IMR-90 (cell line): Measurements from ENCODE around the gene CD2AP. TPM values are rescaled to one million over a fixed set of nuclear protein-coding genes. Genes with fewer than 3 reads are reported as not detected.

Experiments used
- ATAC-seq: fragments of 200-7000 bp; cut with Tn5 transposase; 2 replicates; pipeline ENCODE4 v1.9.1; 2020; ENCODE audit warnings: low read depth, mild to moderate bottlenecking, moderate library complexity
- BruUV-seq: library from RNA; stranded (reverse); fragments of 400-500 nt; replicated peaks from 2 replicates; lab custom pipeline; 2021; lab: Mats Ljungman, UMichigan
- CTCF ChIA-PET: fragments of 300-600 bp; formaldehyde crosslinking; extraction: SDS; loops from one replicate; lab custom pipeline; 2021; ENCODE audit warnings: antibody characterized with exemption; lab: Yijun Ruan, JAX
- POLR2A ChIA-PET: fragments of 300-600 bp; sonication (Branson Sonifier 250); formaldehyde crosslinking; loops from one replicate; lab custom pipeline; 2022; ENCODE audit warnings: antibody characterized with exemption; ENCODE audit not compliant: unreplicated experiment; lab: Charles Lee
- DNase-seq: peaks from one replicate; pipeline ENCODE4 v3.0.0; 2013
- H2AFZ ChIP-seq: replicated peaks from 2 replicates; pipeline ENCODE3; 2013; ENCODE audit warnings: low read length, mild to moderate bottlenecking; ENCODE audit not compliant: poor library complexity
- H2AK5ac ChIP-seq: 2 replicates; pipeline ENCODE4 v1.6.1; 2013; ENCODE audit warnings: low read depth, low read length, inconsistent platforms
- H2AK9ac ChIP-seq: replicated peaks from 2 replicates; pipeline ENCODE3; 2013; ENCODE audit warnings: mild to moderate bottlenecking, low read depth, low read length, moderate library complexity; ENCODE audit not compliant: poor library complexity
- H2BK120ac ChIP-seq: 2 replicates; pipeline ENCODE4 v1.6.1; 2013; ENCODE audit warnings: low read depth, low read length, inconsistent platforms
- H2BK15ac ChIP-seq: 3 replicates; pipeline ENCODE4 v1.6.1; 2013; ENCODE audit warnings: low read depth, low read length, inconsistent platforms
- H2BK20ac ChIP-seq: 2 replicates; pipeline ENCODE4 v1.6.1; 2013; ENCODE audit warnings: low read depth, mild to moderate bottlenecking, inconsistent platforms, low read length, moderate library complexity
- H2BK5ac ChIP-seq: 2 replicates; pipeline ENCODE4 v1.6.1; 2013; ENCODE audit warnings: mild to moderate bottlenecking, low read depth, low read length, inconsistent platforms; ENCODE audit not compliant: poor library complexity, severe bottlenecking
- H3K14ac ChIP-seq: replicated peaks from 2 replicates; pipeline ENCODE4 v1.6.1; 2013; ENCODE audit warnings: low read depth, low read length, inconsistent platforms
- H3K18ac ChIP-seq: 2 replicates; pipeline ENCODE4 v1.6.1; 2013; ENCODE audit warnings: low read depth, low read length, control low read depth
- H3K23ac ChIP-seq: 2 replicates; pipeline ENCODE4 v1.6.1; 2013; ENCODE audit warnings: low read depth, low read length, inconsistent platforms
- H3K27ac ChIP-seq: 2 replicates; pipeline ENCODE4 v1.5.1; 2013; ENCODE audit warnings: mild to moderate bottlenecking, control low read depth, low read length; ENCODE audit not compliant: insufficient read depth
- H3K27me3 ChIP-seq: 2 replicates; pipeline ENCODE4 v1.6.1; 2013; ENCODE audit warnings: low read length; ENCODE audit not compliant: control insufficient read depth, insufficient read depth
- H3K36me3 ChIP-seq: 2 replicates; pipeline ENCODE4 v1.6.1; 2013; ENCODE audit warnings: low read length, mixed read lengths; ENCODE audit not compliant: control insufficient read depth, insufficient read depth
- H3K4ac ChIP-seq: 2 replicates; pipeline ENCODE4 v1.6.1; 2013; ENCODE audit warnings: low read depth, low read length, inconsistent platforms
- H3K4me1 ChIP-seq: 2 replicates; pipeline ENCODE4 v1.6.1; 2013; ENCODE audit warnings: low read length, mixed read lengths; ENCODE audit not compliant: control insufficient read depth, insufficient read depth
- H3K4me2 ChIP-seq: 2 replicates; pipeline ENCODE4 v1.6.1; 2013; ENCODE audit warnings: low read depth, mild to moderate bottlenecking, control low read depth, low read length, moderate library complexity
- H3K4me3 ChIP-seq: 2 replicates; pipeline ENCODE4 v1.5.1; 2013; ENCODE audit warnings: low read depth, mild to moderate bottlenecking, control low read depth, low read length, moderate library complexity; ENCODE audit not compliant: insufficient read depth
- H3K56ac ChIP-seq: 2 replicates; pipeline ENCODE4 v1.6.1; 2013; ENCODE audit warnings: low read length, inconsistent platforms; ENCODE audit not compliant: insufficient read depth; ENCODE audit errors: extremely low read depth
- H3K79me1 ChIP-seq, 2 experiments: 2 replicates each; pipeline ENCODE4 v1.6.1; 2013; ENCODE audit warnings: low read length in 2 of 2, inconsistent platforms in 1 of 2, low read depth in 1 of 2
- H3K9ac ChIP-seq: 2 replicates; pipeline ENCODE4 v1.6.1; 2013; ENCODE audit warnings: low read depth, low read length, control low read depth
- H3K9me1 ChIP-seq: 2 replicates; pipeline ENCODE4 v1.6.1; 2013; ENCODE audit warnings: low read length, inconsistent platforms; ENCODE audit not compliant: insufficient read depth
- H3K9me3 ChIP-seq: 2 replicates; pipeline ENCODE4 v1.6.1; 2013; ENCODE audit warnings: low read length; ENCODE audit not compliant: control insufficient read depth, insufficient read depth
- H4K20me1 ChIP-seq: 2 replicates; pipeline ENCODE4 v1.6.1; 2013; ENCODE audit warnings: low read length, inconsistent platforms; ENCODE audit not compliant: insufficient read depth
- H4K5ac ChIP-seq: 2 replicates; pipeline ENCODE4 v1.6.1; 2013; ENCODE audit warnings: mild to moderate bottlenecking, low read depth, low read length, control low read depth
- H4K8ac ChIP-seq, 2 experiments: 2 replicates each; pipeline ENCODE4 v1.6.1; 2013; ENCODE audit warnings: low read depth in 2 of 2, low read length in 2 of 2, control low read depth in 1 of 2, inconsistent platforms in 1 of 2
- H4K91ac ChIP-seq: 2 replicates; pipeline ENCODE4 v1.6.1; 2013; ENCODE audit warnings: low read depth, low read length, inconsistent platforms; ENCODE audit not compliant: insufficient read depth
- CEBPB ChIP-seq: IDR thresholded peaks from 2 replicates; pipeline ENCODE4 v1.6.1; 2012; ENCODE audit warnings: low read depth, low read length, improper control_type of control experiment
- CHD1 ChIP-seq: IDR thresholded peaks from 2 replicates; pipeline ENCODE4 v1.6.1; 2012; ENCODE audit warnings: low read depth, low read length, improper control_type of control experiment
- MAFK ChIP-seq: IDR thresholded peaks from 2 replicates; pipeline ENCODE4 v1.6.1; 2012; ENCODE audit warnings: low read depth, low read length, improper control_type of control experiment
- MAZ ChIP-seq: IDR thresholded peaks from 2 replicates; pipeline ENCODE4 v1.6.1; 2012; ENCODE audit warnings: low read depth, mild to moderate bottlenecking, low read length, improper control_type of control experiment, moderate library complexity, borderline replicate concordance
- MXI1 ChIP-seq: IDR thresholded peaks from 2 replicates; pipeline ENCODE4 v1.6.1; 2012; ENCODE audit warnings: low read depth, mild to moderate bottlenecking, low read length, moderate library complexity, borderline replicate concordance
- NFE2L2 ChIP-seq: fragments of 150-350 bp; IDR thresholded peaks from 2 replicates; pipeline ENCODE4 v1.6.1; 2016; ENCODE audit warnings: low read depth, mild to moderate bottlenecking, low read length
- POLR2A ChIP-seq: IDR thresholded peaks from 2 replicates; pipeline ENCODE4 v1.6.1; 2012; ENCODE audit warnings: mild to moderate bottlenecking, low read depth, low read length
- RCOR1 ChIP-seq: IDR thresholded peaks from 2 replicates; pipeline ENCODE4 v1.6.1; 2012; ENCODE audit warnings: mild to moderate bottlenecking, low read length, improper control_type of control experiment; ENCODE audit not compliant: insufficient replicate concordance
- RFX5 ChIP-seq: IDR thresholded peaks from 2 replicates; pipeline ENCODE4 v1.8.0; 2012; ENCODE audit warnings: low read depth, mild to moderate bottlenecking, low read length, moderate library complexity
- WGBS, 2 experiments: methylation state at CpG; one replicate each; pipeline versions ENCODE4 v1.1.5 to v1.1.7; 2013; ENCODE audit warnings: missing lambda C conversion rate in 2 of 2; ENCODE audit not compliant: insufficient read length in 1 of 2; ENCODE audit errors: extremely low coverage in 2 of 2; 5-methylcytosine and 5-hydroxymethylcytosine counted together
- dilution Hi-C: fragments of 300-500 bp; cut with HindIII; formaldehyde crosslinking; loops from one replicate; pipeline ENCODE4 v1.14.3; 2018; ENCODE audit warnings: low sequenced_read_pairs; ENCODE audit not compliant: unreplicated experiment
- in situ Hi-C: fragments of 300-500 bp; cut with MboI; formaldehyde crosslinking; loops from 3 replicates; pipeline ENCODE4 v1.14.3; 2019; ENCODE audit warnings: low sequenced_read_pairs, inconsistent platforms, mixed read lengths
- intact Hi-C: fragments of 100-400 bp; cut with micrococcal nuclease; formaldehyde crosslinking; loops from 2 replicates; pipeline ENCODE4 v1.10.0; 2022
- polyA plus RNA-seq, 3 experiments: library from polyadenylated mRNA; depleted of rRNA; stranded (reverse); fragments of >200 nt; gene quantifications; 2 replicates each; pipeline ENCODE4 v1.2.3, GENCODE V29; 2012; ENCODE audit warnings: low replicate concordance in 1 of 3
- total RNA-seq: library from RNA; depleted of rRNA; stranded (reverse); fragments of >200 nt; gene quantifications from 2 replicates; pipeline ENCODE4 v1.2.3, GENCODE V29; 2012
- TF ChIP-seq, protein P1 (sequence below): fragments of 150-350 bp; IDR thresholded peaks from 2 replicates; pipeline ENCODE4 v1.6.1; 2017; ENCODE audit warnings: mild to moderate bottlenecking, antibody characterized with exemption, low read length, low read depth

CD2AP gene
- total and polyA plus RNA-seq, 2 of the 4 experiments (the other 2 are of a cell fraction) = 5.3 to 7.5 TPM

GRCh38 chr6:47551670-47552069, 74.1 kb downstream of the CD2AP start:
- H3K56ac ChIP-seq = no peak overlapping the region
- H3K4me3 ChIP-seq = no peak overlapping the region
- H3K4ac ChIP-seq = no peak overlapping the region
- dilution Hi-C loops (no loop called here), intact Hi-C loops (no loop called here), in situ Hi-C loops (no loop called here)
- no peak overlapping the region for H3K18ac ChIP-seq
- no peaks in the 10 kb centered on the region for H3K9me1 ChIP-seq
- no peak overlapping the region for H3K27ac ChIP-seq
- WGBS, 2 experiments = no CpG with 5 or more reads among the region's 4 CpGs
- no peak overlapping the region for H3K9ac ChIP-seq
- DNase-seq (no peak), ATAC-seq (no peak)
- H2BK20ac ChIP-seq = no peak overlapping the region
- H3K9me3 ChIP-seq = no peaks in the 10 kb centered on the region
- no peak overlapping the region for H2BK15ac ChIP-seq
- H2AFZ ChIP-seq = no peak overlapping the region
- H3K36me3 ChIP-seq = no peaks in the 10 kb centered on the region; the same call in 1 of the 2 replicates
- no peaks in the 10 kb centered on the region for H4K20me1 ChIP-seq
- ChIA-PET CTCF (interaction anchor here (1.3 to 1.4 kb wide), 2 partner anchors 10 to 28 kb away, joined by 3 read pairs; no protein-coding TSS in a partner anchor), POLR2A (interaction anchor here (0.7 kb wide), 1 partner anchor 121 kb away, joined by 4 read pairs; no protein-coding TSS in a partner anchor)
- peaks cover 0 to 3% of the 10 kb centered on the region in 2 experiments; a peak in 1 of 4 replicates for H3K79me1 ChIP-seq
- no peaks in the 10 kb centered on the region for H3K4me1 ChIP-seq
- TF ChIP-seq NFE2L2 = no peak
- TF ChIP-seq CEBPB = no peak
- TF ChIP-seq RCOR1 = no peak
- no peak for TF ChIP-seq POLR2A
- TF ChIP-seq, protein P1, sequence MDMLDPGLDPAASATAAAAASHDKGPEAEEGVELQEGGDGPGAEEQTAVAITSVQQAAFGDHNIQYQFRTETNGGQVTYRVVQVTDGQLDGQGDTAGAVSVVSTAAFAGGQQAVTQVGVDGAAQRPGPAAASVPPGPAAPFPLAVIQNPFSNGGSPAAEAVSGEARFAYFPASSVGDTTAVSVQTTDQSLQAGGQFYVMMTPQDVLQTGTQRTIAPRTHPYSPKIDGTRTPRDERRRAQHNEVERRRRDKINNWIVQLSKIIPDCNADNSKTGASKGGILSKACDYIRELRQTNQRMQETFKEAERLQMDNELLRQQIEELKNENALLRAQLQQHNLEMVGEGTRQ = no peak
- TF ChIP-seq MXI1 = no peak
- no peak for TF ChIP-seq CHD1
- no peak for TF ChIP-seq RFX5
- TF ChIP-seq MAZ = no peak
- TF ChIP-seq MAFK = no peak
- no peak overlapping the region for H4K91ac ChIP-seq
- no peak overlapping the region for H4K8ac ChIP-seq
- H3K23ac ChIP-seq = no peak overlapping the region
- H2AK5ac ChIP-seq = no peak overlapping the region
- no peaks in the 10 kb centered on the region for H3K27me3 ChIP-seq
- H2BK120ac ChIP-seq = no peak overlapping the region
- H2BK5ac ChIP-seq = no peak overlapping the region
- H3K4me2 ChIP-seq = no peak overlapping the region
- no peak overlapping the region for H3K14ac ChIP-seq
- H2AK9ac ChIP-seq = no peak overlapping the region
- no TSS peak for BruUV-seq
- H4K5ac ChIP-seq = no peak overlapping the region
